ENCODE data around the gene ETV6. TPM values are rescaled to one million over a fixed set of nuclear protein-coding genes. Genes with fewer than 3 reads are reported as not detected.

ETV6 gene
- total RNA-seq, 1 experiment from 2014 or later = 14.1 TPM

DNA sequence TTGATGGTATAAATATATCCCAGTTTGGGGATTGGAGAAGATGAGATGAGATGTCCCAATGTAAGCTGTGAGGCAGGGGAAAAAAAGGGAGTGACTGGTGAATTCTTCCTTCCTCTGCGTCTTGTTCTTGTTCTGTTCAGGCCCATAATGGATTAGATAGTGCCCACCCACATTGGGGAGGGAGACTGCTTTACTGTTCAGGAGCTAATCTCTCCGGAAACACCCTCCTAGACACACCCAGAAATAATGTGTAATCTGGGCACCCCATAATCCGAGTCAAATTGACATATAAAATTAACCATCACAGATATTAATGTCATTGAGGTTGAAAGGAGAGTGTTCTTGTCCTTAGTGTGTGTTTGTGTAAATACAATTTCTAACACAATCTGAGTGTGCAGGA, 29.3 kb downstream of the ETV6 start:
- ChIA-PET RAD21 (ENCODE audit: low non-redundant PET in 1 of 2, low total read pairs in 2 of 2, uncharacterized antibody in 2 of 2, unreplicated experiment in 2 of 2) (no interaction called here), CTCF (no interaction called here), POLR2A (no interaction called here)
- intact Hi-C loops (cut with micrococcal nuclease) = no loop called here
- Histone ChIP-seq H3K27me3 (ENCODE audit: insufficient read depth, low read length) (no peaks in the 10 kb centered on the region), H3K4me2 (ENCODE audit: low read length) (no peak overlapping the region), H4K20me1 (ENCODE audit: insufficient read depth) (no peaks in the 10 kb centered on the region), H3K9ac (ENCODE audit: low read length) (no peak overlapping the region), H3K4me1 (ENCODE audit: control insufficient read depth in 1 of 2, insufficient read depth in 2 of 2, low read length in 2 of 2) (no peaks in the 10 kb centered on the region), H3K27ac (ENCODE audit: low read depth, low read length) (no peak overlapping the region), H3K79me2 (ENCODE audit: insufficient read depth, low read length) (0 out of 2 replicates have a peak, but pooled peaks cover 3% of the 10 kb centered on the region), H3K9me2 (ENCODE audit: insufficient read depth) (no peaks in the 10 kb centered on the region), H2AFZ (ENCODE audit: low read depth, low read length, poor library complexity, severe bottlenecking) (no peak overlapping the region), H3K9me3 (ENCODE audit: control insufficient read depth in 1 of 2, insufficient read depth in 1 of 2, low read depth in 1 of 2, low read length in 2 of 2) (no peaks in the 10 kb centered on the region), H3K36me3 (ENCODE audit: control insufficient read depth in 1 of 2, insufficient read depth in 2 of 2, low read length in 2 of 2) (no peaks in the 10 kb centered on the region), H3K4me3 (replicated peaks in 1 of 2; ENCODE audit: low read depth in 1 of 2, low read length in 2 of 2) (no peak overlapping the region)
- no TSS peak for BruUV-seq (replicated peaks)
- DNase-seq (ENCODE audit: low read depth, low spot score) = no peak
- no peak for ATAC-seq
- no peak for TF ChIP-seq MAX (IDR thresholded peaks at IDR 0.05)
- no peak for TF ChIP-seq CEBPB (IDR thresholded peaks at IDR 0.05; ENCODE audit: low read depth)
- TF ChIP-seq ZFX (IDR thresholded peaks at IDR 0.05) = no peak
- no peak for TF ChIP-seq POLR2AphosphoS5 (IDR thresholded peaks at IDR 0.05; ENCODE audit: low read depth, low read length)
- no peak for TF ChIP-seq SRF (IDR thresholded peaks at IDR 0.05; ENCODE audit: low read depth)
- TF ChIP-seq EGR1 (IDR thresholded peaks at IDR 0.05; ENCODE audit: low read depth) = no peak
- no peak for TF ChIP-seq CBX3 (IDR thresholded peaks at IDR 0.05; ENCODE audit: low read depth)
- TF ChIP-seq JUND (IDR thresholded peaks at IDR 0.05) = no peak
- no peak for TF ChIP-seq EZH2 (IDR thresholded peaks at IDR 0.05)
- no peak for TF ChIP-seq RAD21 (IDR thresholded peaks at IDR 0.05; ENCODE audit: low read depth)
- TF ChIP-seq ELF1 (IDR thresholded peaks at IDR 0.05; ENCODE audit: borderline replicate concordance, low read depth) = no peak
- TF ChIP-seq SP1 (IDR thresholded peaks at IDR 0.05; ENCODE audit: low read depth) = no peak
- TF ChIP-seq ZBTB33 (IDR thresholded peaks at IDR 0.05; ENCODE audit: extremely low read depth, insufficient replicate concordance, low read length) = no peak
- TF ChIP-seq SIN3A (IDR thresholded peaks at IDR 0.05; ENCODE audit: low read depth) = no peak
- TF ChIP-seq ZNF274 (IDR thresholded peaks at IDR 0.05; ENCODE audit: low read depth, low read length) = no peak
